Lower leg skin (tissue), 4 donors: ENCODE results near the gene PRPF4. TPM values are rescaled to one million over a fixed set of nuclear protein-coding genes. Genes with fewer than 3 reads are reported as not detected.

Source experiments
- DNase-seq, 2 donors: peaks; one replicate each; pipeline ENCODE4 v3.0.0-alpha.2; 2019; ENCODE audit warnings: low spot score in 2 of 2
- H3K4me3 ChIP-seq: fragments of 200-600 bp; sonication (generic); 2 replicates; pipeline ENCODE4 v1.5.1; 2017; ENCODE audit warnings: mild to moderate bottlenecking, low read depth; ENCODE audit not compliant: poor library complexity, severe bottlenecking
- CTCF ChIP-seq, 3 donors: fragments of 450-650 bp; IDR thresholded peaks; one replicate each; pipeline ENCODE4 v1.5.1; 2016; ENCODE audit warnings: antibody characterized with exemption in 3 of 3, mild to moderate bottlenecking in 3 of 3, moderate library complexity in 2 of 3
- POLR2A ChIP-seq, 2 donors: fragments of 450-650 bp; IDR thresholded peaks; one replicate each; pipeline ENCODE4 v1.6.1; 2016 to 2017; ENCODE audit warnings: antibody characterized with exemption in 2 of 2, mild to moderate bottlenecking in 1 of 2, moderate library complexity in 1 of 2
- WGBS, 2 donors: methylation state at CpG; one replicate each; pipeline ENCODE4 v1.1.5; 2018; 5-methylcytosine and 5-hydroxymethylcytosine counted together
- intact Hi-C: fragments of 100-400 bp; cut with DNase I; formaldehyde crosslinking; loops from one replicate; pipeline ENCODE4 v1.15.0; 2023; ENCODE audit warnings: low total_unique reads
- total RNA-seq, 4 donors: library from RNA; depleted of rRNA; stranded (reverse); fragments of >200 nt; gene quantifications; one replicate each; pipeline ENCODE4 v1.1.0, GENCODE V29; 2016

Gene PRPF4
- total RNA-seq, 4 donors from 2014 or later, result 15.6 to 20.2 (median 16.8) TPM

- TF ChIP-seq CTCF (IDR thresholded peaks at IDR 0.05) (no peak), POLR2A (IDR thresholded peaks at IDR 0.05) (no peak)
- H3K4me3 ChIP-seq, result no peak overlapping the region
- intact Hi-C loops, result loop anchor here (10.0 kb wide), 1 partner anchor 356 kb away; no protein-coding TSS in a partner anchor
- DNase-seq, result no peak
- WGBS, 2 donors, result 87 to 92% methylated on average over 12 to 15 of the region's 15 CpGs
These were observed 23.7 kb downstream of the PRPF4 start for GRCh38 chr9:113298924-113299770.

- DNase-seq, result no peak
- intact Hi-C loops, result loop anchor here (10.0 kb wide), 1 partner anchor 355 kb away; no protein-coding TSS in a partner anchor
- 47 to 59% methylated on average over 8 of the region's 8 CpGs for WGBS, 2 donors
- no peak for TF ChIP-seq POLR2A (IDR thresholded peaks at IDR 0.05)
- no peak for TF ChIP-seq CTCF (IDR thresholded peaks at IDR 0.05)
- H3K4me3 ChIP-seq, result no peak overlapping the region
These were observed 24.4 kb downstream of the PRPF4 start for GRCh38 chr9:113299800-113300292.

GRCh38 chr9:113301548-113301947 lies 26.1 kb downstream of the PRPF4 start:
- intact Hi-C loops, result no loop called here
- DNase-seq, result no peak
- 81 to 85% methylated on average over 8 of the region's 8 CpGs for WGBS, 2 donors
- TF ChIP-seq CTCF (IDR thresholded peaks at IDR 0.05), result no peak
- no peak for TF ChIP-seq POLR2A (IDR thresholded peaks at IDR 0.05)
- H3K4me3 ChIP-seq, result no peak overlapping the region

GRCh38 chr9:113302792-113303418 lies 27.4 kb downstream of the PRPF4 start, which contains the start of gene RNF183:
TSS of gene RNF183 (minus strand) at chr9:113303376. CDS start at chr9:113298184, 5,192 bp downstream.
- no peak within 1 kb of the TSS for H3K4me3 ChIP-seq
- WGBS, 2 donors, result 82 to 90% methylated on average over 25 of the region's 25 CpGs
- no peak for DNase-seq
- intact Hi-C loops, result no loop called here
- TF ChIP-seq CTCF (IDR thresholded peaks at IDR 0.05) (no peak), POLR2A (IDR thresholded peaks at IDR 0.05) (no peak)

GRCh38 chr9:113306566-113306965 lies 31.1 kb downstream of the PRPF4 start:
- no peak for TF ChIP-seq POLR2A (IDR thresholded peaks at IDR 0.05)
- no peak for TF ChIP-seq CTCF (IDR thresholded peaks at IDR 0.05)
- 83 to 89% methylated on average over 1 of the region's 1 CpG for whole genome bisulfite sequencing, 2 donors
- no peak overlapping the region for H3K4me3 ChIP-seq
- no peak for DNase-seq
- intact Hi-C loops, result loop anchor here (5.0 kb wide), 1 partner anchor 101 kb away; no protein-coding TSS in a partner anchor
